SK-N-MC (cell line): ENCODE measurements around the gene ABRACL.

ENCODE experiments used
- EZH2 ChIP-seq: fragments of 200-600 bp; sonication (generic); IDR thresholded peaks from one replicate; pipeline ENCODE4 v1.6.1; 2017; ENCODE audit warnings: antibody characterized with exemption
- FOXP2 ChIP-seq: optimal IDR thresholded peaks from 2 replicates; pipeline ENCODE3; 2011; ENCODE audit warnings: mild to moderate bottlenecking, moderate library complexity; ENCODE audit not compliant: insufficient read depth; ENCODE audit errors: extremely low read length, control extremely low read depth
- POLR2AphosphoS5 ChIP-seq: IDR thresholded peaks from 2 replicates; pipeline ENCODE4 v1.6.1; 2012; ENCODE audit warnings: mild to moderate bottlenecking, low read depth, low read length, borderline replicate concordance

DNA sequence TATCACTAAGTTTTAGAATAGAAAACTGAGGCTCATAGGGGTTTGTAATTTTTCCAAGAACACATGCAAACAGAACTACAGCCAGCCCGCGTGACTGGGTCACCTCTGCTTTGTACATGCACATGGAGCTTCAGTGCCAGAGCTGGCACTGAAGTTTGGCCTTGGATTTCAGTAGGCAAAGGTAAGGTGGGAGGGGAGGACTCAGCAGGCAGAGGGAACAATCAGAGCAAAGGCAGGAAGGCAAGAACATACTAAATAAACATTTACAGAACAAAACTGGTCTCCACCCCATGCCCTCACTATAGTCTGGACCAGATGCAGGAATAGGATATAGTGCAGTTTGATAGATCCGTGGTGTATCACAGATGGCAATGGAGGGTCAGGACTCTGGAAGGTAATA lies 13.6 kb upstream of the ABRACL start:
- TF ChIP-seq EZH2 (no peak), POLR2AphosphoS5 (no peak), FOXP2 (no peak)
